H1 (cell line): ENCODE data around the gene TMEM200B.

Experiments
- CTCF ChIP-seq, 3 experiments: IDR thresholded peaks; 1 replicate in 2 of 3; 2 replicates in 1 of 3; pipeline versions ENCODE4 v1.5.1 to v1.6.1; 2011; ENCODE audit warnings: low read length in 3 of 3, mild to moderate bottlenecking in 3 of 3, inconsistent platforms in 2 of 3, low read depth in 1 of 3, moderate library complexity in 1 of 3; ENCODE audit not compliant: insufficient read depth in 1 of 3; ENCODE audit errors: control extremely low read depth in 1 of 3
- EP300 ChIP-seq, 2 experiments: IDR thresholded peaks; 1 replicate in 1 of 2; 2 replicates in 1 of 2; pipeline ENCODE4 v1.6.1; 2011 to 2012; ENCODE audit warnings: low read depth in 2 of 2, low read length in 2 of 2, mild to moderate bottlenecking in 2 of 2, borderline replicate concordance in 1 of 2, inconsistent platforms in 1 of 2, moderate library complexity in 1 of 2
- EZH2 ChIP-seq: fragments of 200-600 bp; sonication (generic); IDR thresholded peaks from 2 replicates; pipeline ENCODE4 v1.7.1; 2012; ENCODE audit warnings: low read depth, mild to moderate bottlenecking, moderate library complexity, low read length, inconsistent platforms; ENCODE audit not compliant: severe bottlenecking
- HDAC6 ChIP-seq: IDR thresholded peaks from one replicate; pipeline ENCODE4 v1.7.1; 2012; ENCODE audit warnings: low read depth, mild to moderate bottlenecking, inconsistent platforms, low read length, moderate library complexity
- MAX ChIP-seq: IDR thresholded peaks from 2 replicates; pipeline ENCODE4 v1.6.1; 2012; ENCODE audit warnings: inconsistent platforms
- NANOG ChIP-seq: IDR thresholded peaks from 2 replicates; pipeline ENCODE4 v1.6.1; 2011; ENCODE audit warnings: low read length, low read depth, mild to moderate bottlenecking, inconsistent platforms; ENCODE audit not compliant: insufficient read depth, poor library complexity, severe bottlenecking
- NRF1 ChIP-seq: IDR thresholded peaks from 2 replicates; pipeline ENCODE4 v1.6.1; 2011; ENCODE audit warnings: mild to moderate bottlenecking, low read depth, low read length, improper control_type of control experiment
- POLR2A ChIP-seq, 2 experiments: IDR thresholded peaks; 1 replicate in 1 of 2; 2 replicates in 1 of 2; pipeline ENCODE4 v1.6.1; 2011; ENCODE audit warnings: low read depth in 2 of 2, low read length in 2 of 2, mild to moderate bottlenecking in 2 of 2; ENCODE audit errors: control extremely low read depth in 1 of 2
- POLR2AphosphoS5 ChIP-seq: IDR thresholded peaks from 2 replicates; pipeline ENCODE4 v1.6.1; 2011; ENCODE audit warnings: low read depth, low read length
- SIN3A ChIP-seq, 2 experiments: IDR thresholded peaks in 1 of 2; conservative IDR thresholded peaks in 1 of 2; 2 replicates each; pipeline ENCODE4 v1.6.1; 2011 to 2012; ENCODE audit warnings: low read length in 2 of 2, improper control_type of control experiment in 1 of 2, low read depth in 1 of 2, mild to moderate bottlenecking in 1 of 2

GRCh38 chr1:29152046-29152805 lies 28.5 kb upstream of the TMEM200B start:
- TF ChIP-seq NRF1 (no peak), CTCF (IDR thresholded peaks at IDR 0.05; ENCODE audit: control extremely low read depth in 1 of 3, insufficient read depth in 1 of 3, low read depth in 1 of 3, low read length in 3 of 3) (no peak), POLR2A (IDR thresholded peaks at IDR 0.05; ENCODE audit: control extremely low read depth in 1 of 2, low read depth in 2 of 2, low read length in 2 of 2) (no peak), SIN3A (conservative IDR thresholded peaks at IDR 0.05 in 1 of 2, IDR thresholded peaks at IDR 0.05 in 1 of 2; ENCODE audit: low read depth in 1 of 2, low read length in 2 of 2) (no peak), EP300 (IDR thresholded peaks at IDR 0.05; ENCODE audit: borderline replicate concordance in 1 of 2, low read depth in 2 of 2, low read length in 2 of 2) (no peak), POLR2AphosphoS5 (no peak), HDAC6 (no peak), EZH2 (no peak), NANOG (no peak), MAX (no peak)
